Activated gamma-delta T cell (primary cell): ENCODE results near the gene NEB.
"Not testable (repeated sequence)": the region's sequence is repeated elsewhere in the genome, so short reads cannot be mapped to it uniquely, and the experiment has no call there.

Experiments
- DNase-seq: peaks from one replicate; lab custom pipeline; 2025; lab: John Stamatoyannopoulos, UW

The NEB gene

DNA sequence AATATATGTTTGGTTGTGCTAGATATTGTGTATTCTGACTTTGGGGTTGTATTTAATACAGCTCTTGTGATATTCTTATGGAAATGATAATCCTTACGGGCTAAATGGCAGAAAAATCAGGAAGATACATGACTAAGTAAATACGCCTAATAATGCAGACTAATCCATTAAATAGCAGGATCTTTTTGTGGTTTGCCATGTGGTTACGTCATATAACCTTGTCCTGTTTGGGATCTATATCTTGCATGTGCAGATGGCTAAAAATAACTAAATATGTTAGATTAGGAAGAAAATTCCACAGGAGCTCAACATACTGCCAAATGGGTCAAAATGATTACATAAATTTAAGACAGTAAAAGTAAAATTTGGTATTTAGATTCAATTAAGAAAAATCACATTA lies 83.0 kb downstream of the NEB start:
- DNase-seq = no peak

DNA sequence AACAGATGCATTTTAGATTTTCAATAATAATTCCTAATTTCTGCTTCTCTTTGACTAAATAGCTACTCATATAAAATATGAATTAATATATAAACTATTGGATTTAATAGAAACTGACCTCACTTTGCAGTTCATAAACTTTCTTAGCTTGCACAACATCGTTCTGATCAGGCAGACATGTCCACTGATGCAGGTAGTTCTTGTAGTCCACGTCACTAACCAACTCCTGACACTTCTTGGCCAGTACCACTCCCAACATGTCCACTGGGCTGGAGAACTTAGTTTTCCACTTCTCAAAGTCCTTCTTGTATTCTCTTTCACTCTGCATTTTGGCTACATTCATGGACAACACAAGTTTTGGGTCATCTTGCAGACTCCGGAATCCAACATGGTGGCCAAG lies 83.8 kb downstream of the NEB start:
- no peak for DNase-seq

DNA sequence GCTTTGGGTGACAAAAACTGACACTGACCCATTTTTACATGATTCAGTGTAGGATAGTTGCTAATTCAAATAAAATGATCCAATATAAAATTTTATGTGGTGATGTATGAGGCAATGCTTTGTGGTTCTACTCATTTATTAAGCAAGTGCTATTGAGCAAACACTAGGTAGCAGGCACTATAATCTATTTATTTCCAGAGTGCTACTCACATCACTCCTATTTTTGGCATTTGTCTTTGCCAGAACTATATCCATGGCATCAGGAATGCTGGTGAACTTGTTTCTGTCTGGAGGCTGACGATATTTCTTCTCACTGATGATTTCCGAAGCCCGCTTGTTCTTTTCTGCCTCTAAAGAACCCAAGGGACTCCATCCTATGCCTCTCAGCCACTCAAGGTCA lies 84.3 kb downstream of the NEB start:
- DNase-seq = no peak

DNA sequence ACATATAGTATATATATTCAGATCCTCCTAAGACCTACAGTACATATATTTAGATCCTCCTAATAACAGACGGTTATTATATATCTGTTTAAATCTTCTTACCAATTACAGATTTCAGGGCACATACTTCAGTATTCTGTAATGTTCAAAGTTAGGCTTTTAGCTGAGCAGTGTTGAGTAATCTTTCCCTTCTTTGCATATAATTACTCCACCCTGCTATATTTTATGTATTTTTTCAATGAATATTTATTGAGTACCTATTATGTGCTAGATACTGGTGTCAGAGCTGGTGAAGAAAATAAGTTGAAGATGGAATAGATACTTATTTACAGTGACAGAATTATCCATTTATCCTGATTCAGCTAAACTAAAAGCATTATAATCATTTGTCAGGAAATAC lies 84.9 kb downstream of the NEB start:
- no peak for DNase-seq

DNA sequence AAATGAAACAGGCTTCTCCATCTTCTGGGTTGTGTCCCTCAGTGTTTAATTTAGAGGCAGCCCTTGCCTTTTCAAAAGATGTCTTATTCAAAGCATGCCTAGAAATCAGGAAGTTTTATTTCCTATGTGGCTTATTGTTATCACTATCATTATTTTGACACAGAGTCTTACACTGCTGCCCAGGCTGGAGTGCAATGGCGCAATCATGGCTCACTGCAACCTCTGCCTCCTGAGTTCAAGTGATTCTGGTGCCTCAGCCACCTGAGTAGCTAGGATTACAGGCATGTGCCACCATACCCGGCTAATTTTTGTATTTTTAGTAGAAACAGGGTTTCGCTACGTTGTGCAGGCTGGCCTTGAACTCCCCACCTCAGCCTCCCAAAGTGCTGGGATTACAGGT lies 87.8 kb downstream of the NEB start:
- DNase-seq = not testable (repeated sequence)

DNA sequence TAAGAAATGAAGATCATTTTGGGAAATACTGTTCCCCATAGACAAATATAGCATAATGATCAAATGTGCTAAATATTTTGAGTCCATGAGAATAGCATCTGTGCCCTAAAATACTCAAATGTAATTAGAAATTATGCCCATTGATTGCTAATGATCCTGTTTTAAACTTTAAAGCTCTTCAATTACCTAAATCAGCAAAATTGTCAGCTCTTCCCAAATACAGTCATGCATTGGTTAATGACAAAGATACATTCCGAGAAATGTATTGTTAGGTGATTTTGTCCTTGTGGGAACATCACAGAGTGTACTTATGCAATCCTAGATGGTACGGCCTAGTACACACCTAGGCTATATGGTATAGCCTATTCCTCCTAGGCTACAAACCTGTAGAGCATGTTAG lies 89.7 kb downstream of the NEB start:
- DNase-seq = no peak

DNA sequence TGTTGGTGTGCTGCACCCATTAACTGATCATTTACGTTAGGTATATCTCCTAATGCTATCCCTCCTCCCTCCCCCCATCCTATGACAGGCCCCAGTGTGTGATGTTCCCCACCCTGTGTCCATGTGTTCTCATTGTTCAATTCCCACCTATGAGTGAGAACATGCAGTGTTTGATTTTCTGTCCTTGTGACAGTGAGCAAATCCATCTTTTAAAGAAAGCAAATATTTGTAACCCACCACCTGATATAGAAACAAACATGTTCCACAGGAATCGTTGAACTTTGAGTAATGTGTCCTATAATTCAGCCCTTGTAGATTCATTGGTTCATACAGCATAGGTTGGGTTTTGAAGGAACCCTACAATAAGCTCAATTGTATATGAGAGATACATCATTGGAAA lies 92.4 kb downstream of the NEB start:
- DNase-seq = not testable (repeated sequence)

DNA sequence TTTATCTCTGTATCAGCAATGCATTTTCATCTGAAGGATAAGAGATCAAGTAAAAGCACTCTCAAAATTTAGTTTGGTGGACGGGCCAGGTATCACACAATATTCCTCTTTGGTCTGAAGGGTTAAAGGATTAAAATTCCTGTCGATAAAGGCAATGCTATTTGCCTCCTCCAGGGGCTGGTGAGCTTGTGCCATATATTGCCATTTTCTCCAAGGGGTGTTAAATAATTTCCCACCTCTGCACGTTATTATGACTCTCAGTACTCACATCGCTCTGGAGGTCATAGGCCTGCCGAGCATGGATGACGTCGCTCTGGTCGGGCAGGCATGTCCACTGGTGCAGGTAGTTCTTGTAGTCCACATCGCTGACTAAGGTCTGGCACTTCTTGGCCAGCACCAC lies 94.2 kb downstream of the NEB start:
- DNase-seq = no peak

DNA sequence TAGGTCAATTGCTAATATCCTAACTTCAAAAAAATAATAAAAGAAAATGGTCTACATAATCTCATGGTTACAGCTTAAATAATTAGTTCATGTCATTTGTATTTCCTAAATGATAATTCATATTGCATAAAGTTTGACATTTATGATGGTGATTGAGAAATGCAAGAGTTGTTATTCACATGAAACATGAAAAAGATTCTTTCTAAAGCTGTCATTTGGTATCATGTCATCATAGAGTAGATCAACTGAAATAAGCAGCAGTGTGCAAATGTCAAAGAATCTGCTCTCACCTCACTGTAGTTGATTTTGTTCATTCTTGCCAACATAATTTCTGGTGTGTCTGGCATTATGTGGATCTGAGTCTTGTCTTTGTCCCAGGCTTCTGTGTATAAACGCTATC lies 95.3 kb downstream of the NEB start:
- no peak for DNase-seq

DNA sequence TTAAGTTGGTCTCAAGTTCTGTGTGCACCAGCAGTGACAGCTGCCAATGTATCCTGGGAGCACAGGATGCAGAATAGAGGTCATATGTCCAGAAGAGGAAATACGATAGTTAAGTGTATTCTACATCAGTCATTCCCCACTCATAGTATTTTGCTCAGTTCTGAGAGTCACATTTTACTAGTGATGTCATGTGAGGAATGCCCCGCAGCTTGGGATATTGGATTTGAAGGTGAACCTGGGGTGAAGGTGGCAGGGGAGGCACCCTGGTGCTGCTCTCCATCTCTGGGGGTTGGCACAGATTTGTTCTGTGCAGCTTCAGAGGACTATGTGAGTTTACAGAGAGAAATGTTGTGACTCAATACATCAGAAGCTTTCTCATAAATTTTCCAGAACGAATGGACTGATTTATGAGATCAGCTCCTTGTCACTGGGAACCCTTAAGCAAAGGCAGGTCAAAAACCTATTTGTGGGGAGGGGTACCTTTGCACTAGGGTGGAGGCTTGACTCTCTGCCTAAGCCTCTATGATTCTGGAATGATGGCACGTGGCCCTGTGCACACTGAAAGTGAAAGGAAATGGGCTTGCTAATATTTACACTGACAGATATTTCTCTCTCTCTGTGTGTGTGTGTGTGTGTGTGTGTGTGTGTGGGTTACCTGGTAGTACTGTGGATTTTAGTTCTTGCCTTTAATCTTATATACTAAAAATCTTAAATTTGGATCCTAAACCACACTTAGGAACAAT lies 95.9 kb downstream of the NEB start:
- no peak for DNase-seq

DNA sequence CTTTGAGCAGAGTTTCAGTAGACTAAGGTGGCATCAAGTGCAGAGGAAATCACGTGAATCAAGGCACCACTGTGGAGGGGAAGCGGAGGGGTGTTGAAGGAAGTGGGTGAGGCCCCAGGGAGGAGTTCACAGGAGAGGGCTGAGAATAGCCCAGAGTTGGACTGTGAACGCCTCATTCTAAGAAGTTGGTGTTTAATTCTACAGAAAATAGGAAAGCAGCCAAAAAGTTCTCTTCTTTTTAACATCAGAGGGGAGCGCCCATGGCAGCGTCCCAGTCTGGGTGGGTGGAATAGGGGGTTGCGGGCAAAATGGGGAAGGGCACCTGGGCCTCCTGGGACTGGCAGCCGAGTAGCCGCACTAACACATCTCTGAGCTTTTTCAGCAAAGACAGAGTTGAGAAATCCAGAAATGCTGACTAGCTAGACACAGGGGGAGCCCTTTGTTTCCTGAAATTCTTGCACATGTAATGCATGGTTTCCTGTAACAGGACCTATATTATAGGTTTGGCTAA lies 97.0 kb downstream of the NEB start:
- no peak for DNase-seq

DNA sequence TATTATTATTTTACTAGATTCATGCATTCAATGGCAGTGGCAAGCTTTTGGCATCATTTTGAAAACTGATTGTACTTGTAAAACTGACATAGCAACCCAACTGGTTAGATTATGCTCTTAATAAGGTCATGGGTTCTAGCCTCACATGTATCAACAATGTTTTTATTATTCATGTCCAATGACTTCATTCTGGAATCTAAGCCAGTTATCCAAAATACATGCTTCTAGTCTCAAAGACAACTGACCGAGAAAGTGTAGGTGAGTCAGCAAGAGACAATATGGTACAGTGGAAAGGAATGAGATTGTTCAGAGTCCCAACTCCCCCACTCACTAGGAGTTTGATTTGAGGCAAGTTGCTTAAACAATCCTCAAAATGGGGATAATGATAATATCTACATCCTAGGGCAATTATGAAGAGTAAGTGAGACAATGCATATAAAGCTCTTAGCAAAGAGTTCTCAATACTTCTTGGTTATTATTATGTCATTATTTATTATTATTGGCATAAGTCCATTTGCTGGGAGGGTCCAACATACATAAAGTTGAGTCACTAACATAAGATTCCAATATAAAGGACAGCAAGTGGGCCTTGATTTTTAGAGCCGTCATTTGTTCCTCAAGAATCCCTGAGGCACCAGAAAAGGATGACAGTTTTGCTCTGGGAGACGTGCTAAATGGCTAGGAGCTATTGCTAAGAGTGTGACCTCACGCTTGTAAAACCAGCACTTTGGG lies 99.4 kb downstream of the NEB start:
- DNase-seq = no peak

DNA sequence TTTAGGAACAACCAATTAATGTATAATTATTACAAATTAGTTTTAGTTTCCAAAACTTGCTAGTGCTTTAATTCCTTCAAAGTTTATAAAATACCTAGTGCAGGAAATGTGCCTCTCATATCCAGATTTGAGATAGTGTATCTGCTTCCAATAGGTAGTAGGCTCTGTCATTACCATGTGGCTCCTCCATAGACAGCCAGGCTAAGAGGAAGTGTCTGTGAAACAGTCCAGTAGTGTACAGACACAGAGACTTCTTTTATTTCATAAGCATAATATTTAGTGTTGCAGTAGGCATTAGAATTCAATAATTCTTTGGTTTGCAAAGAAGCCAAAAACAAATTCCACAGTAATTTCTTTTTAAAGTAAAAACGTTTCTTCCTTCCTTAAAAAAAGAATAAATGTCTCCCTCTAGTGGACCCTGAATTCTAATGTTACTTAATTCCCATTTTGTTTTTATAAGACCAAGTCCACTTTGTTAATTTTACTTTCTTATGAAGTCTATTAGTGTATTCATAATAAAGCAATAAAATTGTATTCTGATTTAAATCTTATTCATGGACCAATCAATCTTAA lies 101.2 kb downstream of the NEB start:
- no peak for DNase-seq

DNA sequence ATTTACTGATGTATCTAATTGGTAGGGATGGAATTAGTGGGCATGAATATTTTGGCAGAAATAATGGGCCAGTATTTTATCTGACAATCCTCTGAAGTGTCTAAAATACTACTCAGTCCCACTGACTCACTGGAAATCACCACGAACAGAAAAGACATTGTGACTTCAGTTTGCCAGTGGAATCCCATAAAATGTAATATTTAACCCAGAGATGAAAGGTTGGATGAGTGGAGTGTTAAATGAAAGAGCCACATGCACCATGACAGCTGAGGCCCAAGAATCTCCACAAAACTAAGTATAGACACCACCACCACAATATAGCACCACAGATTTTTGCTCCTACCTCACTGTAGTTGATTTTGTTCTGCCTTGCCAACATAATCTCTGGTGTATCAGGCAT lies 103.9 kb downstream of the NEB start:
- DNase-seq = no peak

DNA sequence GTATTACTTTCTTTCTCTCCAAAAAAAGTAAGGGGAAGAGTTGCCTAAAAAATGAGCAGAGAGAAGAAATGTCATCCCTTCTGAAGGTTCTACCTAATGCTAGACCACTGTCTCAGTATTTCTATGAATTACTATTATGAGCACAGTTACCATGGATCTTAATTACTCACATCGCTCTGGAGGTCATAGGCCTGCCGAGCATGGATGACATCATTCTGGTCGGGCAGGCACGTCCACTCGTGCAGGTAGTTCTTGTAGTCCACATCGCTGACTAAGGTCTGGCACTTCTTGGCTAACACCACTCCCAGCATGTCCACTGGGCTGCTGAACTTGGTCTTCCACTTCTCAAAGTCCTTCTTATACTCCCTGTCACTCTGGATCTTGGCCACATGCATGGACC lies 106.9 kb downstream of the NEB start:
- DNase-seq = no peak

DNA sequence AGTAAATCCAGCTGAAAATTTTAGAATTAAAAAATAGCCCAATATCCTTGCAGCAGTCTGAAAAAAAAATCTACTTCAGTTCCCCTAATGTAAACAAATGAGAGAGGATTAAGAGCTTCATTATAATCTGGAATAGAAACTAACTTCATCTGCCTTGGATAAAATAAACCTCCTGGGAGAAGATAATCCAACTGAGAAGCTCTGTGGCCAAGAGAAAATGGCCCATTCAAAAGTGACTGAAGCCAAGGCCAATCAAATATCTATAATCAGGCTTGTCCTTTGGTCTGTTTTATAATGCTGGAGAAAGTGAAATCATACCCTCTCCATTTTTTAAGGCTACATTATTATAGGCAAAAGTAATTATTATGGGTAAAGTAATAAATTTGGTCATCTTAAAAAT lies 110.0 kb downstream of the NEB start:
- DNase-seq = no peak

DNA sequence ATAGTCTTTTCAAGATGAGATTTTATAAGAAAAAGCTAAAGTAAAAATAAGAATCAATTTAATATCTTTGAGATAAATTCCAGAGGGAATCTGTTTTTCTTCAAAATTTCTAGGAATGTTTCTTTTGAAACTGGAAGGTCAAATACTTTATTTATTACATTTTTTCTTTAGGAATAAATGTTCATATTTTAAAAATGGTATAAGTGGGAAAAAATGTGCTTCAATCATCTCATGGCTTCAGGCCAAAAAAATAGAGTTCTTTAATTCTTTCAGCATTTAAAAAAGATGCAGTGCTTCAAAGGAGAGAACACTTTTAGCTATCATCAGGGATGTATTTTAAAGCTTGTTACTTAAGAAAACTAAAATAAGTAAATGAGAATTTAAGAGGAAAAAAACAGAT lies 110.6 kb downstream of the NEB start:
- DNase-seq = no peak

DNA sequence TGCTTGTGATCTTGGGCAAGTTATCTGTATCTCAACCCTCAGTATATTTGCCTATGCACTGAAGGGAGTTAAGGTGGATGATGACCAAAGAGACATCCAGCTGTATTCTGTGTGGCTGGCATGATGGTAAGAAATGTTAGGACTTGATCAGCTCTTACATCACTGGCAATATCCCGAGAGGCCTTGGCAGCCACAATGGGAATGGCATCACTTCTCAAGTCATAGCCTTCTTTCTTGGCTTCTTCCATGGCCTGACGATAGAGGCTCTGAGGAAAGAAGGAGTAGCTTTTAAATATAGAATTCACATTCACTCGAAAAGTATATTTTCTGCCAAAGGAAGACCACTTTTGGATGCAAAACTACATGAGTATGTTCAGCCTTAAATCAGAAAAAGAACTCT lies 113.5 kb downstream of the NEB start:
- no peak for DNase-seq

DNA sequence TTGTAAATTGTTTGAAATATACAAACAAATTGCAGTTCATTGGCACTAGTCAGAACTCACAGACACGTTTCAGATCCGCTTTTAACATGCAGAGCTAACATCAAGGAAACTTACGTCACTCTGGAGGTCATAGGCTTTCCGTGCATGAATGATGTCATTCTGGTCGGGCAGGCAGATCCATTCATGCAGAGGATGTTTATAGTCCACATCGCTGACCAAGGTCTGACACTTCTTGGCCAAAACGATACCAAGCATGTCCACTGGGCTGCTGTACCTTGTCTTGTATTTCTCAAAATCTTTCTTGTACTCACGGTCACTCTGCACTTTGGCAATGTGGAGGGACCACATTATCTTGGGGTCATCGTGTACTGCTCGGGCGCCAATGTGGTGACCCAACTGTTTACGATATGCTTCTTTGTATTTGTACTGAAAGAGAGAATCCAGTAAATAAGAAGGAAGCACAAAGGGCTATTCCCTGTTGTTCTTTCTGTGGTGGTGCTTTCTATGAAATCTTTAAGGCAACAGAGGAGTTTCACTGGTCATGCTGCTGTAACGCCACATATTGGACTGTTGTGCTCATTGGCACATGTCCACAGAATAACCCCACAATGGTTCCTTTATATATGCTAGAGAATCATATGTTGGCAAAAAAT lies 114.8 kb downstream of the NEB start:
- no peak for DNase-seq

DNA sequence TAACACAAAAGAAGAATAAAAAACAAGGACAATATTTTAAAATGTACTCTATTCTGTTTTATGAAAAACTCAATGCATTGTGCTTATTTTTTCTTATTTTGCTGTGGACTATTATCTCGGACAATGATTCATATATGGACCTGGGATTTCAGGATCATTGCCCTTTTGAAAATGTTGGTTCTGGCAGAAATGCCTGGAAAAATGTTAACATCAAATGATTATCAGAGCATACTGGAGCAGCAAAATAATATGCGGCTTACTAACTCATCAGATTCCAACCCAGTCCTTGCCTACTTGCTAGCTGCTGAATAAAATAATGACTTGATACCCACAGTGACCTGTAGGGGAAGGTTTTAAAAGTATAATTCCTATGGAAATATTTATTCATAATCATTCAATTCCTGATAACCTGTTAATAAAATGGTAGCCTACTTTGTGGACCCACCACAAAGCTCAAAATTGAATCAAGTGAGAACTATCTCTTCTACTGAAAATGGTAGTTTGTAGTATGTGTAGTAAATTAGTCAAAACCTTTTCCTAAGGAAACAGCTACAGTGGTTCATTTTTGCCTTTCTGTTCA lies 117.4 kb downstream of the NEB start:
- no peak for DNase-seq

DNA sequence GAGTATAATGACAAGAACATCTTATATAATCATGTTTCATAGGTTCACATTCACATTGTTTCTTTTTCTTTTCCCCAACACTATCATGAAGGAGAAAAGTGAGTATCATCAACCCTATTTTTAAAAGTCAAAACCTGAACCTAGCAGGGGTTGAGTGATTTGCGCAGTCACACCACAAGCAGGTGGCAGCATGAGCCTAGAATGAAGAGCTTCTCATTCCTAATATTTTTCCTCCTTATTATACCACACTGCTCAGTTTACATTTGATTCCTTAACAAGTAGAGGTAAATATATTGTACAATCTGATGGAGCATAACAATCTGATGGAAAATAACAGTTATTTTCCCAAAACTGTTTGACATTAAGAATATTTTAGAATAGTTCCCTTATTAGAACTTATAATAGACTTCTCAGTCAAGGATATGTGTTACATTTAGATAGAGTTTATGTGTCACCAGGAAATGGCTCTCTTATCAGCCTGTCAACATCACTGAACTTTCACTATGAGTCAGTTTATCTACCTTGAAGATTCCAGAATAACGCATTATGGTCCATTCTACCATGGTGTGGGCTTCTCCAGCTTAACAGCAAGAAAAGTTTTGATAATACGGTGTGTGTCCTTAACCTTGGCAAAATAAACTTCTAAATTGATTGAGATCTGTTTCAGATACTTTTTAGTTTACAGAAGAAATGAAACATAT lies 119.5 kb downstream of the NEB start:
- DNase-seq = no peak

DNA sequence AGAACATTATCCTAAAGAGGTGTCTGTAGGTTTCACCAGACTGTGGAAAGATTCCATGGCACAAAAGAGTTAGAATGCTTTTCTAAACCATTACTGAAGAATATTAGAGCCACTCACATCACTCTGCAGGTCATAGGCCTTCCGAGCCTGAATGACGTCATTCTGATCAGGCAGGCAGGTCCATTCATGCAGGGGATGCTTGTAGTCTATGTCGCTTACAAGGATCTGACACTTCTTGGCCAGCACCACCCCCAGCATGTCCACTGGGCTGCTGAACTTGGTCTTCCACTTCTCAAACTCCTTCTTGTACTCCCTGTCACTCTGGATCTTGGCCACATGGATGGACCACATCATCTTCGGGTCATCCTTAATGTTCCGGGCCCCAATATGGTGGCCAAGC lies 120.1 kb downstream of the NEB start:
- no peak for DNase-seq
